ENCODE results near the gene DAB1.

GRCh38 chr1:57377339-57378139 is 46.3 kb downstream of the DAB1 start:
- TF ChIP-seq POLR2A (IDR thresholded peaks at IDR 0.05) (no peak), CTCF (IDR thresholded peaks at IDR 0.05) (no peak)

Data from right lobe of liver (tissue), 4 donors.